Forelimb muscle (tissue), 1 donor: Measurements from ENCODE around the gene UBE2C. TPM values are rescaled to one million over a fixed set of nuclear protein-coding genes. Genes with fewer than 3 reads are reported as not detected.
"Not testable (repeated sequence)": the region's sequence is repeated elsewhere in the genome, so short reads cannot be mapped to it uniquely, and the experiment has no call there.

Source experiments
- DNase-seq: peaks from one replicate; pipeline ENCODE4 v3.0.0-alpha.2; 2013; ENCODE audit warnings: low read depth
- polyA plus RNA-seq: library from polyadenylated mRNA; unstranded; fragments of 120-200 nt; gene quantifications from one replicate; pipeline ENCODE4 v1.2.1, GENCODE V29; 2013; ENCODE audit not compliant: insufficient read length

The UBE2C gene
- polyA plus RNA-seq, 1 donor = 27.1 TPM

GRCh38 chr20:45797955-45798354, 14.5 kb upstream of the UBE2C start:
- DNase-seq = not testable (repeated sequence)

GRCh38 chr20:45798935-45799642, 13.4 kb upstream of the UBE2C start:
- DNase-seq = no peak

- DNase-seq = no peak
These were observed 10.6 kb upstream of the UBE2C start for GRCh38 chr20:45801851-45802250.

GRCh38 chr20:45810191-45810970, 2.1 kb upstream of the UBE2C start:
- no peak for DNase-seq

GRCh38 chr20:45813006-45813340, 529 bp downstream of the UBE2C start:
- no peak for DNase-seq

- no peak for DNase-seq
These were observed 1.0 kb downstream of the UBE2C start for GRCh38 chr20:45813489-45813888.

- DNase-seq = no peak
These were observed 1.9 kb downstream of the UBE2C start for GRCh38 chr20:45814314-45814713.

- no peak for DNase-seq
These were observed 4.5 kb downstream of the UBE2C start for GRCh38 chr20:45816951-45817350.

- no peak for DNase-seq
These were observed 5.1 kb downstream of the UBE2C start for GRCh38 chr20:45817376-45818194.

- no peak for DNase-seq
These were observed 5.8 kb downstream of the UBE2C start for GRCh38 chr20:45818239-45818638.

GRCh38 chr20:45819466-45819865, 7.0 kb downstream of the UBE2C start:
- DNase-seq = no peak

- DNase-seq = no peak
These were observed 9.5 kb downstream of the UBE2C start for GRCh38 chr20:45821947-45822346.

- DNase-seq = no peak
These were observed 10.4 kb downstream of the UBE2C start for GRCh38 chr20:45822857-45823256.

- no peak for DNase-seq
These were observed 11.7 kb downstream of the UBE2C start for GRCh38 chr20:45823949-45824835.

- no peak for DNase-seq
These were observed 14.1 kb downstream of the UBE2C start for GRCh38 chr20:45826381-45827019.

- DNase-seq = no peak
These were observed 14.7 kb downstream of the UBE2C start, which contains the start of gene TNNC2 for GRCh38 chr20:45827030-45827652. Gene TNNC2 (minus strand): TSS chr20:45827312. CDS start chr20:45827248, 64 bp downstream.

GRCh38 chr20:45827712-45828111, 15.3 kb downstream of the UBE2C start:
- DNase-seq = no peak

GRCh38 chr20:45828589-45828988, 16.1 kb downstream of the UBE2C start:
- DNase-seq = no peak

- not testable (repeated sequence) for DNase-seq
These were observed 17.2 kb downstream of the UBE2C start for GRCh38 chr20:45829673-45830106.

- no peak for DNase-seq
These were observed 20.2 kb downstream of the UBE2C start for GRCh38 chr20:45832619-45833018.
